GM21390 (cell line): ENCODE measurements around the gene HOXB7.

ENCODE experiments used
- ATAC-seq: cut with Tn5 transposase; IDR thresholded peaks from one replicate; pipeline ENCODE4 v1.9.1; 2021; ENCODE audit not compliant: unreplicated experiment

HOXB7 gene

DNA sequence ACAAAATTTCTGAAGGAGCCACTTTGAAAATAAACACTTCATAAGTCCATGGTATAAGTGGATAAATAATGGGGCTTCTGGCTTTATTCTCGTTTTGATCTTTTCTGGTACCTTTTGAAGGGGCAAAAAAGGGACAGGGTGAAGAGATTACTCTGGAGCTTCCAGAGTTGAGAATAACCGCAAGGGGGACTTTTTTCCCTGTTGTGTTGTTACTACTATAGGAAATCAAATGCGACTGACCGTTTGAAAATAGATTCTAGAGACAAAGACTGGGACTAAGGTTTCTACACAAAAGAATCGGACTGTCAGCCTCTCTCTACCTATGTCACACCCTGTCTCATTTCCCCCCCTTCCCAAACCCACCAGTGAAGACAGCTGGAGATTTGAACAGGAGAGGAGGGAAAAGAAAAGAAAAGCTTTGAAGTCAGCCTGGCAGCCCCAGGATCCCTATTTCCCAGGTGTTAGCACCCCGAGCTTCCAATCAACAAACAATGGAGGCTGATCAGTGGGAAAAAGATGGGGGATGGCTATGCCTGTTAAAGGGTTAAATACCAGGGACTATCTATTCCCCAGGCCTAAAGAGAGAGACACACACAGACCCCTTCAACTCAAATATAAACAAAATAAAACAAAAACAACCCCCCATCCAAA lies 41.0 kb downstream of the HOXB7 start:
- no peak for ATAC-seq

DNA sequence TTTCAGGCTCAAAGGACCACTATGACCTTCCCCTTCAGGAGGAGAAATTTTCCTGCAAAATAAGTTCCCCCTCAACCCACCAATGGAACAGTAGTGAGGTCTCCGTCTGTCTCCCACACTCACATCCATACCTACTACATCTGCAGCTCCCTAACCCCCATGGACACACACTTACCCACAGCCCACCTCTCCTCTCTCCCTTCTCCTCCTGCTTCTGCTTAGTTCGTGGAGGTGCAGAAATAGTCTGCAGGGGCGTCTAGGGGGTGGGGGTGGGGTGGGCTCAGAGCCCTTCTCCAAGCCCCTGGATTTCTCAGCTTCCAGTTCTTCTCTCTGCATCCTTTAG lies 41.6 kb downstream of the HOXB7 start:
- ATAC-seq, result no peak

DNA sequence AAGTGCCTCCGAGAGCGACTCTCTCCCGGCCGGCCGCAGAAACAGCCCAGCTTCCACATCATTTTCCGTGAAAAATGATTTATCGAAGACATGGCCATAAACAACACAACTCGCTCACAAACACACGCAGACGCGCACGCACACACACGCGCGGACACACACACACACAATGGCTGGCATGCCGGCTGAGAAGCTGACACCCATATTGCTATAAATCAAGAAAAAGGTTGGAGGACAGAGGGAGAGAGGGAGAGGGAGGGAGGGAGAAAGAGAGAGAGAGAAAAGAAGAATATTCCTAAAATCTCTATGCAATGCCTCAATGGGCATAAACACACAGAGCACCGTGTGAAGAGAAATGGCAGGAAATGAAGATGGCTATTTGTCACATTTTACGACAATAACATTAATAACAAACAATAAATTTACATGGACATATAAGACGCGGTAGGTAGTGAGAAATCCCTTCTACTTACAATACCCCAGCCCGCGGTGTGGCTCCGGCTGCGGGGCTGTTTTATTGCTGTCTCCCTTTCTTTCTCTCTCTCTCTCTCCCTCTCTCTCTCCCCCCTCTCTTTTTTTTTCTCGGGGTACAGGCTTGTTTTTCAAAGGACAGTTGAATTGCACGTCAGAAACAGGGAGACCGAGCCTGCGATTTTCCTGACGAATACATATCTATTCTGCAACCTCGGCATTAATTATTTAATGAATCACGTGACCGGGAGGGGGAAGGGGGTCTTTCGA lies 42.1 kb downstream of the HOXB7 start:
- ATAC-seq, result no peak

DNA sequence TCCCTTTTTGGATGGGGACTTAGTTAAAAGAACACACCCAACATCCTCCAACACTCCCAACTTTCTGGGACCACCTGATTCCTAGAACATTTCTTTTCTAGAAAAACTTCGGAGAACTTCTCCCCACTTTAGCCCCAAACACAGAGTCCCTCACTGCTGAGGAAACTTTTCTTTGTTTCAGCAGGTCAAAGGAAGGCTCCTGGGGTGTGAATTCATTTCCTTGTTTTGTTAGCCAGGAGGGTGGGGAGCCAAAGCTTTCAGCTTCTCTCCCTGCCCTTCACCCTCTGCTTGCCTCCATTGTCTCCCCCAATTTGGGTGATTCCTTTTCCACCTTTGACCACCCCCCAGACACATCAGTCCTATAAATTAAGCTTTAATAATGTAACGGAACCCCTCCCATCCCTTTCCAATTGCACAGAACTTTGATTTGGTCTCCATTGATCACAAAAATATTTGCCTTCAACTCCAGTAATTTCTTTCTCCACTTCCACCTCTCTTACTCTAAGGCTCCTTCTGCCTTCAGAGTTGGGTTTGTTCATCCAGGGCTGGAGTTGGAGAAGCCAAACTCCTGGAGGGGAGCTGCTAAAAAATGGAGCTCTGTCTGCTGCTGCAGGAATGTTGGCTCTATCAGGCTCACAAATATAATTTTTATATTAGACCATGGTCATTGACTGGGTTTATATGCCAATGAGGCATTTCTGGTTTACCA lies 43.0 kb downstream of the HOXB7 start:
- no peak for ATAC-seq

DNA sequence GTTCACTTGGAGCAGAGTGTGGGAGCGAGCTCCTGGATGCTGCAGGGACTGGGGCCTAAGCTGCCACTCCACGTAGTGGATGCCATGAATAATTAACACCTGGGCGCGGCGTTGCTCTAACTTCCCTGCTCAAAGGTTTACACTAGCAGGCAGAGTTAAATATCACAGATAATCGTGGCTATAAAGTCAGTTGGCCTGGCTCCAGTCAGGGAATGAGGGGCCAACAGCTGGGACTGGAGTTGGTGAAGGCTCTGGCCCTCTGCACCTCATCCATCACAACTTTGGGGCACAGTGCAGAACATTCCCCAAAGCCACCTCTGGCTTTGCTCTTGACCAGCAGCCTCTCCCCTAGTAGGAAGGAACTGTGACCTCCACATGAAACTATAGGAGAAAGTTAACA lies 43.6 kb downstream of the HOXB7 start:
- ATAC-seq, result no peak

DNA sequence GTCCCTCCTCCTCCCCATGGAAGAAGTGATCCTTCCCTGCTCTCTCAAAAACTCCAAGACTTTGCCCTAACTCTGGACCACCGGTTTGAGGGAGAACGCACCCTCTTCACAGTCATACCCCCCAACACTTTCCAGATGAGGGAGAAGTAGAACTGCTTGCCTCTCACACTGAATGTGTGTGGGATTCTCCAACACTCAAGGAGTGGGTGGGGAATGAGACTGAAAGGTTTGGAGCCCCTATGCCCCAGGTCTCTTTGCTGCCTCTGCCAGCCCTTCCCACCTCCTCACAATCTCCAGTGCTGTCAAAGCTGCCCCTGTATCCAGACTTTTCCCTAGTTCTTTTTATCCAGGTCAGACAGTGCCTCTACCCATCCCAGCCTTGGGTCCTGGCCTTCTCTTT lies 44.1 kb downstream of the HOXB7 start:
- ATAC-seq, result no peak

DNA sequence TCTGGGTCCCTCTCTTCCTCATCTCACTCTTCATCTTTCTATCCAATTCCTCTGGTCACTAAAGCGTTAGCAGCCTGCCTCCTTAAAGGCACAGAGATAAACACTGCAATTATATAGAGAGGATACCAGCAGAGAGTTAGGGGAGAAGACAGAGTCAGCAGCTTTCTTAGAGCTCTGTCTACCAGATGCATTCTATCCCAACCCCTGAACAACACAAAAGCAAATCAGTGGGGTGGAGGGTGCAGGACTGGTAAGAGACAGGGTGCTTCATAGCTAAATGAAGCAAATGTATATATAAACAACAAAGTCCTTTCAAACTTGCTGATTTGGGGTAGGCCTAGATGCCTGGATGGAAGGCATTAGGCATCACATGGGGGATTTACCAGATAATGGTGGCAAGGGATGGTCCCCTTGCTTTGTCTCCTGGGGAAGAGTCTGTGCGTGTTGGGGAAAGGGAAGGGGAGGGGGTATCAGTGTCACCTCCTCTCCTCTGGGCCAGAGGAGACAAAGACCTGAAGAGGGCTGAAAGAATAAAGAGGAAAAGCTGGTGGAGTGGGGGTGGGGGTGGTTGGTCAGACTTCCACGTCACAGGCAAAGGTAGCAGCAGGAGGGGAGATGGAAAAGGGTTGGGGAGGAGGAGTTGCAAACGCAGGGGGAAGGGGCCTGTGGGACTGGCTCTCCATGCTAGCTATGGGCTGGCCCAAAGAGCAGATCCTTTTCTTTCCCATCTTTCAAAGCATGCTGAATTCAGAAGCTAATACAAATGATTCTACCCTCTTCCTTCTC lies 44.7 kb downstream of the HOXB7 start:
- ATAC-seq, result no peak

DNA sequence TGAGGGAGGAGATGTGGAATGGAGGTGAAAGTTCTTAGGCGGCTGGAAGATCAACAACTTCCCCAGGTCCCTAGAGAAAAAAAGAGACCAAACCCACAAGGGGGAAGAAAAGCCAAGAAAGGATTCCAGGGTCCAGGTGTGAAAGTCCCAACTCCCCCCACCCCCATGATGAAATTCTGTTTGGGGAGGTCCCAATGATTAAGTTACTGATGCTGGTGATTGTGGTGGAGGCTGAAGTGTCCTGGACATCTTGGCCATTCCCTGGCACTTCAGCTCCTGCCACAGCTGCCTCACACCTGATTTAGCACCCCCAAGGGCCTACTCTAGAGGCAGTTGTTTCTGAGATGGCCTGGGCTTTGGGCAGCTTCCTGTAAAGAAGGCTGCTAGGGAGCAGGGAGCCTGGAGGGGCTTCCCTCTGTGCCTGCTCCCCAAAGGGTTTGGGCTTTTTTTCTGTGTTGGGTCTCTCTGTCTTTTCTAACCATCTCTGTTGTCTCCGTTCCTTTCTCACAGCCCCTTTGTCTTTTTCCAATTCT lies 45.7 kb downstream of the HOXB7 start:
- ATAC-seq, result no peak

DNA sequence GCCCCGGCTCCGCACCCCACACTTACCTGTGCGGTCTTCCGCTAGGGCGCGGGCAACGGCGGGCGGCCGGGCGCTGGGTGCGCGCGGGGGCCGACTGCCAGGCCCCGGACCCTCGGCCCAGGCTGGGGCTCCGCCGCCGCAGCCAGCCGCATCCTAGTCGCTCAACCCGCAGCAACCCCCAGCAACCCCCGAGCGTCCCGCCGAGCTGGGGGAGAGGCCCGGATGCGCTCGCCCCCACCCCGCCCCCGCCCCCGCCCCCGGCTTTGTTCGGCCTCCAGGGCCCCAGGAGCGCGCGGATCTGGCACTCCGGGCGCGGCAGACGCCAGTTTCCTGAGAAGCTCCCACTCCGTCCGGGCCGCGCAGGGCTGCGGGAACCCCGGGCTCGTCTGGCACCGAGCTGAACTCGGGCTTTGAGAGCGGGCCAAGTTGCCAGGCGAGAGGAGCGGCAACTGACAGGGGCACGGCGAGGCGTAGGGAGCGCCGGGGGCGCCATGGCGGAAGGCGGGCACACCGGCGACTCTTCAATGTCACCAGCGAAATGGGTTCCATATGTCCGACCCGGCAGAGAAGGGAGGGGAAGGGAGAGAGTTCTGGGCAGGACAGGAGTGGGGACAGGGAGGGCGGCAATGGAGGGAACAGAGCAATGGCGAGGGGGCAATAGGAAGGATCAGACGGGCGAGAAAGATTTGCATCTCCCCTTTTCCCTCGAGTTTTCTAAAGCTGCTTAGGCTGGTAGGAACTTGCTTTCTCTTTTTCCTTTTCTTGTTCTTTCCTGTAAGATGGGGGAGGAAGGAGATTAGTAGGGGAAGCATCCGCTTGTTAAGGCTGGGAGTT lies 46.4 kb downstream of the HOXB7 start:
- ATAC-seq, result no peak

DNA sequence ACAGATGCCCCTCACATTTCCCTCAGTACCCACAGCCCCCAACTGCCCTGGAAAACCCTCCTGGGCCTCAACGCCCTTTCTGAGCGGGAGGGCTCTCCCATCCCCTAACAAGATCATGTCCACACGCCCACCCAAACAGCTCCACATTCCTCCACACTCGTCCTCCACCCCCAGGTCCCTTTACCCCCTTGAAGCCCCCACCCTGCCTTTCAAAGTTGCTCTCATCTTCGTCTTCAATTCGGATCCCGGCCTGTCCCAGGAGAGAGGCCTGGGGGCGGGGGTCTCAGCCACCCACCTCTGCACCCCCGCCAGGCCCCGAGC lies 47.0 kb downstream of the HOXB7 start:
- ATAC-seq, result no peak

DNA sequence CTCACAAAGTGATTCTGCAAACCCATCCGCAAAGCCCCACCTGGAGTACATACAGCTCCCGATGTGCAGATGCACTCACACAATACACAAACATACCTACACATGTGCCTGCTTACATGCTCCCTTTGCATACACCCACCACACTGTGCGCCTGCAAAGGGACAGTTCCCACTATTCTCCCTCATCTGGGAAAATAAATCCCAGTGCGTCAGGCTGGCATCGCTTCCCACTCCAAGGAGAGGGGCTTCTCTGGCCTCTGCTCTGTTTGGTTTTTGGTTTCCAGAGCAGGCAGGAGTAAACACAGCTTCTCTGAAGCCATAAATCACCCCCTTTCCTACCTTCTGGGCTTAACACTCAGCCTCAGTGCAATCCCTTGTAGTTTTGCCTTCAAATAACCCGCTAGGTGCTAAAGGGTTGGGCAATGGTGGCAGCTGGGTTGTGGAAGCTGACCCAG lies 47.4 kb downstream of the HOXB7 start:
- no peak for ATAC-seq

DNA sequence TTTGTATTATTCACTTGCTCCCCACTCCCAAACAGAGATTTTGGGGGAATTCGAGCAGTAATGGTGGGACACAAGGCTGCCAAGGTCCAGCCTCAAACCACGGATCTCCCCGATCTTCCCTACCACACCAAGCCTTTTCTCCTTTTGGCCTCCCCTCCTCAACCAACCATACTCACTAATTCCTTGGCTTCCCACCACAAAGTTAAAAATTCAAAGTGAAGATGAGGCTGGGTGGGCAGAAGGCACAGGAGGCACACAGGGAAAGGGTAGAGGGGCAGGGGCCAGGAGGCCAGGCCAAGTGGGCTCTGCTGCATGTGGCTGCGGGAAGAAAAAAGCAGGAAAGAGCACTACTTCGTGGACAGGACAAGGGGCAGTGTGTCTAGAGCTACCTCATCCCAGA lies 47.9 kb downstream of the HOXB7 start:
- ATAC-seq, result no peak

DNA sequence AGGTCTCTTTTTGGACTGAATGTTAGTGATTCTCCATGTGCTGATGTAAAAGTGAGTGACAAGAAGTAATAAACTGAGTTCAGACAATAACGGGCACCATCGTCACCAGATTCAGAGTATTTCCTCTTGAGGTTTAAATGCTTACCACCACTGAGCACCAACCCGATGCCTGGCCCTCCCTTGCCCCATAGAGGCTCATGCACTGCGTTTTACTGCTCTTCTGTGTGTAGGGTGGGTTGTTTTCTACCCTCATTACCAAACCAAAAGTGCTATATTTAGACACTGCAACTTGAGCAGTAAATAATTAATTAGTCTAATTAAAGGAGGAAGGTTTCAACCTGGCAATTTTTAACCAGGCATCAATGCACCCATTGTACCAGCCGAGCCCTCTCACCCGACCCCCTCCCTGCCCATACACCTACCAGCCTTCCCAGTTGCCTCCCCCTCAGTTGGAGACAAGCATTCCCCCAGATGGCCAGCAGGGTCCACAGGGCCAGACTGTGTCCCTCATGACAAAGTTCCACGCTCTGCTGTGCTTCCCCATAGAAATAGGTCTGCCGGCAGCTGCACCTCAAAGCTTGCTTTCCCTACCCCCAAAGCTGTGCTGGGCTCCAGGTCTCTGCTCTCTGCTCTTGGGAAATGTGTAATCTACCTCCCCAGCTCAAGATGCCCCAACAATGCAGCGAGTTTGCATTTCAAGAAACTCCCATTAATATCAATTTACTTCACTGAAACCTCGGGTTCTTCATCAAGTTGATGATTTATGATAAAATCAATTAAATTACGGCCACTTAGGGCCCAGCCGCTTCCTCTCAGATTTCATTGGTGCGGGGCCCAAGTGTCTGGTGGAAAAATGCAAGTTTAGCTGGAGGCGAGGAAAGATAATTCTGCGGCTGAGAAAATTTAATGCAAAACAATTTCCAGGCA lies 48.7 kb downstream of the HOXB7 start:
- no peak for ATAC-seq

DNA sequence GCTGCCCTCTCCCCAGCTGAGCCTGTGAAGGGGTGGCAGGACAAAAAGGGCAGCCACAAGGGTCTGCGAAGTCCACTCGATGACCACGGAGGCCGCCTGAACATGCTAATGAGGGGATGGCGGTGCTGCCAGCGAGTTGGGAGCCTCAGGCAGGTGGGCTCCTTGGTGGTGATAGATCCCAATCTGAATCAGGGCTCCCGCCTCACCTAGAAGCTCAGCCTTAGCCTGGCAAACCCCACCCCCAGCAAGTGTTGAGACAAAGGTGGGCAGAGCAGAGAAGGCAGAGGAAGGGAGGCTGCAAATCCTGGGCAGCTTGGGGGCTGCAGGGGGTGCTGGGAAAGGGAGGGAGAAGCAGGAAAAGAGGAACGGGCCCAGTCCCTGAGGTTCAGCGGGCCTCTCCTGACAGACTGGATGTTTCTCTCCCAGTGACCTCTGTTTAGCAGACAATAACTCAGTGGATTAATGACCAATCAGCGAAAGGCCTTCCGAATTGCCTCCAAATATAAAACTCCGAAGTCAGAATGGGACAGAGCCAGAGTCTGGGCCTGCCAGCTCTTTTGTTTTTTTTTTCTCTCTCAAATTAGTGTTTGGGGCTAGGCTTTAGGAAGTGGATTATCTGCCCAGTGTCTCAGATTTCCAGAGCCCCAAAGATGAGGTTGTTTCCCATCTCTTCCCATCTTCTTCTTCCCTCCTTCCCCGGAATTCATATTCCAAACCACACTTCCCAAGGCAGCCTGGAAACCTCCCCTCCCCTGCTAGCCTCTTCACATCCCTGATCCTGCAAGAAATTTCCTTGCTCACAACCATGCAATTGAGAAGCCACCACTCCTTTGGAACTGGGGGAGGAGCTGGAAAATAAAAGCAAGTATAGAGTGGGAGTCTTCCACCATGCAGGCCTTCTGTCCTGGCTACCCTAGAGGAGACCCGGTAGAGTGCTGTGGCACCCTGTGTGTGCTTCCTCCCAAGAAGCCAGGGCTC lies 50.7 kb downstream of the HOXB7 start:
- no peak for ATAC-seq

DNA sequence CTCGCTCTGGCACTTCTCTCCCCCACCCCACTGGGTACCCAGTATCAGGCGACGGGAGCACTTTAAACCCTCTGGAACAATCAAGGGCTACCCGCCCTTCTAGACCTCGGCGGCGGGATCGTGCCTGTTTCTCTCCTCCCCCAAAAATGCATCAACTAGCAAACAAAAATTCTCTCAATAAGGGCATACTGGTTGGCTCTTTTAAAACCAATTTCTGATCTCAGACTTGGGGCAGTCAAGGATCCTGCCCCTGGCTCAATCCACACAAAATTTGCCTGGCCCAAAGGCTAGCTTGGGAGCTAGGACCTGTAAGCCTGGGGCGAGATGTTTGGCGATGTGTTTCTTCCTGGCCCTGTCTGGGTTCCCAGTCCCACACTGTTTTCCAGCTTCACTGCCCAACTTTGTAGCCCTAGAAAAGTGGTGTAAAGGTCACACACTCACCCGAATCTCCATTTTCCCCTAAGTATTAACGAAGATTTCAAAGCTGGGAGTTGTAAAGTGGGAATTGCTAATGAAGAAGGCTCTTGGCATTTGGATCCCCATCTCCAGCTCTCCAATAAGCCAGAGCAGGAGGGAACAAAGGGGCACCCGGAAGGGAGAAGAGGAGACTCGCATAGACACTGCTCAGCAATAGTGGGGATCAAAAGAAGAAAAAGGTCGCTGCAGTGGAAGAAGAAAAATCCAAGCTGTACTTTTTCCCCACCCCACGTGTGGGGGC lies 51.5 kb downstream of the HOXB7 start:
- ATAC-seq, result no peak

DNA sequence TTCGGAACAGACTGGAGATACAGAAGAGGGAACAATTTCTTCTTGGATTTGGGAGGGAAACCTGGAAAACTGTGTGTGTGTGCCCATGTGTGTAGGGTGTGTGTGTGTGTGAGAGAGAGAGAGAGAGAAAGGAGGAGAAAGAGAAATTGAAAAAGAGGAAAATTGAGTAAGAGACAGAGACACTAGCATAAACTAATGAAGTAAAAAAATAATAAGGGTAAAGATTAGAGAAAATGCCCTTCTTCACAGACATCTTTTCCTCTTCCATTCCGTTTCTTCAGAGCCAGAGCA lies 52.0 kb downstream of the HOXB7 start:
- ATAC-seq, result no peak

DNA sequence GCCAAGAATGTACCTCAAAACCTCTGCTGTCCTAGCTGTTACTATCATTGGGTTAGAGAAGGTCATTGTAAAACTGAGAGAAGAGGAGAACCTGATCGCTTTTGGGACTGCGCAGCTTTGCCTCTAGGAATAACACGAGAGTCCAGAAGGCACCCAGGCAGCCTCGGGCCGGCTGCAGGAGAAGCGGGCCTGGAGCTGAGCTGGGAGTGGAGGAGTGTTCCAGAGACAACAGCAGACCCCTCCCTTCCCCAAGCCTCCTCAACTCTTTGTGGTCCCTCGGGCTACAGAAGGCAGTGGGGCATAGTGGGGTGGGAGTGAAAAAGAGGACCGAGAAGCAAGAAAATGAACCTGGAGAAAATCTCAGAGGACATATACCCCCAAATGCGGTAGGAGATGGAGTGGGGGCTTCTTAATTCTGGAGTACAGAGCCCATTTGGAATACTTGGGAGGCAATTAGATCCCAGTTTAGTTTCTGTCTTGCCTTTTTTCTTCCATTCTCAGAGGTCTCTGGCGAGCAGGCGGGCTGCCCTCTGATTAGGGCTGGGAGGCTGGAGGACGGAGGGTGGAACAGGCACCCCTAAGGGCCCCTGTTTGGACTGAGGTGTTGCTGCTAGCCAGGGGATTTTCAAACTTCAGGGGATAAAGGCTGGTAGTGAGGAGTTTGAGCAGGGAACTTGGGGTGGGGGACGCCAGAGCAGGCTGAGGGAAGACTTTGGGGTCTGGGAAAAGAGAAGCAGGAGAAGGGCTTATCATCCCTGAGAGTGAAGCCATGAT lies 52.6 kb downstream of the HOXB7 start:
- ATAC-seq, result no peak
